ENCODE data around the gene UBR1.
"Not testable (repeated sequence)": the region's sequence is repeated elsewhere in the genome, so short reads cannot be mapped to it uniquely, and the experiment has no call there.

The UBR1 gene

GRCh38 chr15:43035240-43035639 lies 70.6 kb downstream of the UBR1 start:
- H3K27ac ChIP-seq (ENCODE audit: low read depth, low read length); H3K9me3 ChIP-seq (ENCODE audit: control insufficient read depth in 5 of 5, low read length in 5 of 5); H3K9ac ChIP-seq (ENCODE audit: low read length in 5 of 5); H3K4me1 ChIP-seq (ENCODE audit: control insufficient read depth in 5 of 5, insufficient read depth in 5 of 5, low read length in 5 of 5); H3K27me3 ChIP-seq (ENCODE audit: control insufficient read depth in 5 of 5, insufficient read depth in 4 of 5, low read length in 5 of 5); H3K4me3 ChIP-seq (ENCODE audit: low read depth in 1 of 5, low read length in 5 of 5): not testable (repeated sequence)
- peaks cover 16 to 35% (median 26%) of the 10 kb centered on the region in 5 donors for H3K36me3 ChIP-seq (ENCODE audit: control insufficient read depth in 5 of 5, insufficient read depth in 5 of 5, low read length in 5 of 5)

- Histone ChIP-seq H3K27me3 (ENCODE audit: control insufficient read depth in 5 of 5, insufficient read depth in 4 of 5, low read length in 5 of 5) (no peaks in the 10 kb centered on the region), H3K36me3 (ENCODE audit: control insufficient read depth in 5 of 5, insufficient read depth in 5 of 5, low read length in 5 of 5) (peaks cover 38 to 52% (median 44%) of the 10 kb centered on the region in 5 donors)
Measured at GRCh38 chr15:43029476-43029875, 76.4 kb downstream of the UBR1 start.

GRCh38 chr15:43025150-43025549 lies 80.7 kb downstream of the UBR1 start:
- Histone ChIP-seq H3K4me3 (ENCODE audit: low read depth in 1 of 5, low read length in 5 of 5) (no peak overlapping the region), H3K36me3 (ENCODE audit: control insufficient read depth in 5 of 5, insufficient read depth in 5 of 5, low read length in 5 of 5) (peaks cover 61 to 74% (median 66%) of the 10 kb centered on the region in 5 donors), H3K4me1 (ENCODE audit: control insufficient read depth in 5 of 5, insufficient read depth in 5 of 5, low read length in 5 of 5) (no peaks in the 10 kb centered on the region), H3K9me3 (ENCODE audit: control insufficient read depth in 5 of 5, low read length in 5 of 5) (no peaks in the 10 kb centered on the region), H3K9ac (ENCODE audit: low read length in 5 of 5) (no peak overlapping the region), H3K27me3 (ENCODE audit: control insufficient read depth in 5 of 5, insufficient read depth in 4 of 5, low read length in 5 of 5) (no peaks in the 10 kb centered on the region), H3K27ac (ENCODE audit: low read depth, low read length) (no peak overlapping the region)

More at GRCh38 chr15:43029476-43029875, 76.4 kb downstream of the UBR1 start:
- Histone ChIP-seq H3K4me3 (ENCODE audit: low read depth in 1 of 5, low read length in 5 of 5) (no peak overlapping the region), H3K9me3 (ENCODE audit: control insufficient read depth in 5 of 5, low read length in 5 of 5) (no peaks in the 10 kb centered on the region), H3K27ac (ENCODE audit: low read depth, low read length) (no peak overlapping the region), H3K4me1 (ENCODE audit: control insufficient read depth in 5 of 5, insufficient read depth in 5 of 5, low read length in 5 of 5) (no peaks in the 10 kb centered on the region), H3K9ac (ENCODE audit: low read length in 5 of 5) (no peak overlapping the region)

- not testable (repeated sequence) for H3K27ac ChIP-seq (ENCODE audit: low read depth, low read length); H3K9ac ChIP-seq (ENCODE audit: low read length in 5 of 5); H3K27me3 ChIP-seq (ENCODE audit: control insufficient read depth in 5 of 5, insufficient read depth in 4 of 5, low read length in 5 of 5); H3K9me3 ChIP-seq (ENCODE audit: control insufficient read depth in 5 of 5, low read length in 5 of 5); H3K4me1 ChIP-seq (ENCODE audit: control insufficient read depth in 5 of 5, insufficient read depth in 5 of 5, low read length in 5 of 5); H3K4me3 ChIP-seq (ENCODE audit: low read depth in 1 of 5, low read length in 5 of 5)
- peaks cover 9 to 40% (median 17%) of the 10 kb centered on the region in 5 donors for H3K36me3 ChIP-seq (ENCODE audit: control insufficient read depth in 5 of 5, insufficient read depth in 5 of 5, low read length in 5 of 5)
Measured at GRCh38 chr15:43014671-43015070, 91.2 kb downstream of the UBR1 start.

- Histone ChIP-seq H3K9ac (ENCODE audit: low read length in 5 of 5) (no peak overlapping the region), H3K4me3 (ENCODE audit: low read depth in 1 of 5, low read length in 5 of 5) (no peak overlapping the region), H3K9me3 (ENCODE audit: control insufficient read depth in 5 of 5, low read length in 5 of 5) (no peaks in the 10 kb centered on the region), H3K4me1 (ENCODE audit: control insufficient read depth in 5 of 5, insufficient read depth in 5 of 5, low read length in 5 of 5) (no peaks in the 10 kb centered on the region), H3K27me3 (ENCODE audit: control insufficient read depth in 5 of 5, insufficient read depth in 4 of 5, low read length in 5 of 5) (no peaks in the 10 kb centered on the region), H3K36me3 (ENCODE audit: control insufficient read depth in 5 of 5, insufficient read depth in 5 of 5, low read length in 5 of 5) (peaks cover 19 to 46% (median 37%) of the 10 kb centered on the region in 5 donors), H3K27ac (ENCODE audit: low read depth, low read length) (no peak overlapping the region)
Measured at GRCh38 chr15:43009206-43009605, 96.6 kb downstream of the UBR1 start.

- no peaks in the 10 kb centered on the region for H3K27me3 ChIP-seq (ENCODE audit: control insufficient read depth in 5 of 5, insufficient read depth in 4 of 5, low read length in 5 of 5)
- H3K4me3 ChIP-seq (ENCODE audit: low read depth in 1 of 5, low read length in 5 of 5) = no peak overlapping the region
- H3K36me3 ChIP-seq (ENCODE audit: control insufficient read depth in 5 of 5, insufficient read depth in 5 of 5, low read length in 5 of 5) = peaks cover 22 to 53% (median 38%) of the 10 kb centered on the region in 5 donors
- no peaks in the 10 kb centered on the region for H3K9me3 ChIP-seq (ENCODE audit: control insufficient read depth in 5 of 5, low read length in 5 of 5)
- no peak overlapping the region for H3K9ac ChIP-seq (ENCODE audit: low read length in 5 of 5)
- H3K27ac ChIP-seq (ENCODE audit: low read depth, low read length) = no peak overlapping the region
- H3K4me1 ChIP-seq (ENCODE audit: control insufficient read depth in 5 of 5, insufficient read depth in 5 of 5, low read length in 5 of 5) = no peaks in the 10 kb centered on the region
Measured at GRCh38 chr15:43008150-43008549, 97.7 kb downstream of the UBR1 start.

- Histone ChIP-seq H3K4me3 (ENCODE audit: low read depth in 1 of 5, low read length in 5 of 5) (no peak overlapping the region), H3K27me3 (ENCODE audit: control insufficient read depth in 5 of 5, insufficient read depth in 4 of 5, low read length in 5 of 5) (no peaks in the 10 kb centered on the region), H3K9me3 (ENCODE audit: control insufficient read depth in 5 of 5, low read length in 5 of 5) (no peaks in the 10 kb centered on the region), H3K4me1 (ENCODE audit: control insufficient read depth in 5 of 5, insufficient read depth in 5 of 5, low read length in 5 of 5) (no peaks in the 10 kb centered on the region), H3K36me3 (ENCODE audit: control insufficient read depth in 5 of 5, insufficient read depth in 5 of 5, low read length in 5 of 5) (peaks cover 25 to 51% (median 38%) of the 10 kb centered on the region in 5 donors), H3K9ac (ENCODE audit: low read length in 5 of 5) (no peak overlapping the region), H3K27ac (ENCODE audit: low read depth, low read length) (no peak overlapping the region)
Measured at GRCh38 chr15:43007551-43007950, 98.3 kb downstream of the UBR1 start.

- H3K9me3 ChIP-seq (ENCODE audit: control insufficient read depth in 5 of 5, low read length in 5 of 5) = no peaks in the 10 kb centered on the region
- no peak overlapping the region for H3K9ac ChIP-seq (ENCODE audit: low read length in 5 of 5)
- no peak overlapping the region for H3K4me3 ChIP-seq (ENCODE audit: low read depth in 1 of 5, low read length in 5 of 5)
- no peak overlapping the region for H3K27ac ChIP-seq (ENCODE audit: low read depth, low read length)
- H3K4me1 ChIP-seq (ENCODE audit: control insufficient read depth in 5 of 5, insufficient read depth in 5 of 5, low read length in 5 of 5) = no peaks in the 10 kb centered on the region
- H3K27me3 ChIP-seq (ENCODE audit: control insufficient read depth in 5 of 5, insufficient read depth in 4 of 5, low read length in 5 of 5) = no peaks in the 10 kb centered on the region
- peaks cover 21 to 56% (median 41%) of the 10 kb centered on the region in 5 donors for H3K36me3 ChIP-seq (ENCODE audit: control insufficient read depth in 5 of 5, insufficient read depth in 5 of 5, low read length in 5 of 5)
Measured at GRCh38 chr15:43006991-43007390, 98.8 kb downstream of the UBR1 start.

- not testable (repeated sequence) for H3K27ac ChIP-seq (ENCODE audit: low read depth, low read length); H3K9me3 ChIP-seq (ENCODE audit: control insufficient read depth in 5 of 5, low read length in 5 of 5); H3K9ac ChIP-seq (ENCODE audit: low read length in 5 of 5); H3K4me1 ChIP-seq (ENCODE audit: control insufficient read depth in 5 of 5, insufficient read depth in 5 of 5, low read length in 5 of 5); H3K27me3 ChIP-seq (ENCODE audit: control insufficient read depth in 5 of 5, insufficient read depth in 4 of 5, low read length in 5 of 5); H3K4me3 ChIP-seq (ENCODE audit: low read depth in 1 of 5, low read length in 5 of 5)
- H3K36me3 ChIP-seq (ENCODE audit: control insufficient read depth in 5 of 5, insufficient read depth in 5 of 5, low read length in 5 of 5) = peaks cover 21 to 47% (median 33%) of the 10 kb centered on the region in 5 donors
Measured at GRCh38 chr15:43004886-43005595, 100.8 kb downstream of the UBR1 start.

GRCh38 chr15:42999201-42999779 lies 106.5 kb downstream of the UBR1 start:
- H3K4me3 ChIP-seq (ENCODE audit: low read depth in 1 of 5, low read length in 5 of 5) = no peak overlapping the region
- H3K9me3 ChIP-seq (ENCODE audit: control insufficient read depth in 5 of 5, low read length in 5 of 5) = no peaks in the 10 kb centered on the region
- peaks cover 13 to 30% (median 14%) of the 10 kb centered on the region in 5 donors for H3K36me3 ChIP-seq (ENCODE audit: control insufficient read depth in 5 of 5, insufficient read depth in 5 of 5, low read length in 5 of 5)
- H3K9ac ChIP-seq (ENCODE audit: low read length in 5 of 5) = peak overlapping the region in 1 of 5 donors; percentile 24
- H3K27me3 ChIP-seq (ENCODE audit: control insufficient read depth in 5 of 5, insufficient read depth in 4 of 5, low read length in 5 of 5) = no peaks in the 10 kb centered on the region
- peak overlapping the region; percentile 80 for H3K27ac ChIP-seq (ENCODE audit: low read depth, low read length)
- peaks cover 0 to 20% (median 6%) of the 10 kb centered on the region in 5 donors for H3K4me1 ChIP-seq (ENCODE audit: control insufficient read depth in 5 of 5, insufficient read depth in 5 of 5, low read length in 5 of 5)

Data from subcutaneous abdominal adipose tissue (tissue), 5 donors.